T-helper 22 cell (primary cell): Measurements from ENCODE around the gene CXCR4.

Experiments
- DNase-seq: peaks from one replicate; pipeline ENCODE4 v3.0.0-alpha.2; 2020; ENCODE audit warnings: low read depth

Gene CXCR4

DNA sequence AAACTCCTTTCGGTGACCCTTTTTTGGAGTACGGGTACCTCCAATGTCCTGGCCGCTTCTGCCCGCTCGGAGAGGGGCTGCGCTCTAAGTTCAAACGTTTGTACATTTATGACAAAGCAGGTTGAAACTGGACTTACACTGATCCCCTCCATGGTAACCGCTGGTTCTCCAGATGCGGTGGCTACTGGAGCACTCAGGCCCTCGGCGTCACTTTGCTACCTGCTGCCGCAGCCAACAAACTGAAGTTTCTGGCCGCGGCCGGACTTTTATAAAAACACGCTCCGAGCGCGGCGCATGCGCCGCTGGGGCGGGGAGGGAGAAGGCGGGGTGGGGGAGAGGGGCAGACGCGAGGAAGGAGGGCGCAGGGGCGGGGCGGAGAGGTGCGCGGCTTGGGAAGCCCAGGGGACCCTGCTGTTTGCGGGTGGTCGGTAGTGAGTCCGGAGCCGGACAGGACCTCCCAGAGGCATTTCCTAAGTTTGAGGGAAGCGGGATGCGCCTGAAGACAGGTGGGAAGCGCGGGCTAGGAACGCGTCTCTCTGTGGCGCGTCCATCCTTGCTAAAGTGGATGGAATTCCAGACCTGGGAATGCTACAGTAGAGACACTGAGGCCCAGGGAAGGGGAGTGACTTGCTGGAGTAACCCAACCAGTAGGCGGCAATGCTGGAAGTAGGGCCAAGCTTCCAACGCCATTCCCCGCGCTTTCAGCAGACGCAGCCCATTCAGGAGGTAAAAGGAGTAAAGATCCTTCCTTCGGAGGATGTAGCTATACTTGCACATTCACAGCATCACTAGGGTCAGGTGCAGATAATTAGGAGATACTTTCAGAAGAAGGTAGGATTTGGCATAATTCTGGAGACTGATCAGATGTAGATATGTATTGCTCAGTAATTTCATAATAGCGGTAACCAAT lies at the start of gene CXCR4:
CXCR4 (minus strand) TSS at position 241 of the 910 bp plus-strand sequence; CDS start at position 152, 89 bp downstream.
- peak; percentile 82 for DNase-seq

DNA sequence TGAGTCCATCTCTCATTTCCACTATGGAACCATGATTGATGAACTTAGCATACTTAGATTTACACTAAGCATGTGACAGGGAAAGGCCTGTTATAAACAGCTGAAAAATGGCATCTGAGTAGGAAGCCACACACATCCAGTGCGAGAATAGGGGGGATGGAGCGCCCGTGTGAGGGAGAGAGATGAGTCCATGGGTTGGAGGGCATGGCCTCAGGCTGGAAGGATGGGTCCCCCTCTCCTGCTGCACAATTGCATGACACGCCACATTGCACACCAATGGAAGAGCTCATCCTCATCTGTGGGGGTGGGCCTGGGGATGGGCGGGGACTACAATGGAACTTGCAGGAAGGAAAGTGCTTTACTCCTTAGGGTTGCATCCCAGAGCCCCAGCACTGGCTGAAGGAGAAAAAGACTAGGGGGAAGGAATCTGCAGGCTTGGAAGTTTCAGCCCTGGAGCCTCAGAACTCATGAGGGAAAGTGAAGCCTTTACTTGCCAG lies 46.4 kb upstream of the CXCR4 start:
- DNase-seq = no peak

DNA sequence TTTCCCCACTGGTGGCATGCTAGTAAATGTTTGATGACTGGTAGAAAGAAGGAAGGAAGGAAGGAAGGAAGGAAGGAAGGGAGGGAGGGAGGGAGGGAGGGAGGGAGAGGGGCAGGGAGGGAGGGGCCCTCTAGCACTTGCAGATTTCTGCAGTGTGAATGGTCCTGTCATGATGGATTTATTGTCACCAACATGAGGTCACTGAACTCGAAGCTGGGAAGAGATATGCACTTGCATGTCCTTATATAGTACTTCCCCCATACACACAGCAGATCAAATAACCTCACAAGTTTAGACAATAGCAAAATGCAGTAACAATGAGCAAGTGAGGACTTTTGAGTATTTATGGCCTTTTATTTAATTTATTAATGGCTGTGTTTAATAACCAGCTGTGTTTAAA lies 44.5 kb upstream of the CXCR4 start:
- DNase-seq = no peak

DNA sequence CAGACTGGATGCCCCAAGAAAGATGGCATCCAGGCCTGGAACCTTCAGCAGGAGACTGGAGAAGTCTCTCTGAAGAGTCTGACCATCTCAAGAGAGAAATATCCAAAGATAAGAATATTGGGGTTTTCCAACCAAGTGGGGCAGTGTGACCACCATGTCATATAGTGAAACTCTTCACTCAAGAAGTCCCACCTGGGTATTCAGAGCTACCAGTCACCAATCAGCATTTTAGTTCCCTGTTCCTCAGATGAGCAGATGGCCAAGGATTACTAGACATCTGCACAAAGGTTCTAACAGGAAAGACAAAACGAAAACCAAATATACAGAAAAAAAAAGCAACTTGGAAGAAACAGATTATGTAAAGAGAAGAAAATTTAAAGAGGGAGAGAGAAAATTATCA lies 38.5 kb upstream of the CXCR4 start:
- DNase-seq = no peak

DNA sequence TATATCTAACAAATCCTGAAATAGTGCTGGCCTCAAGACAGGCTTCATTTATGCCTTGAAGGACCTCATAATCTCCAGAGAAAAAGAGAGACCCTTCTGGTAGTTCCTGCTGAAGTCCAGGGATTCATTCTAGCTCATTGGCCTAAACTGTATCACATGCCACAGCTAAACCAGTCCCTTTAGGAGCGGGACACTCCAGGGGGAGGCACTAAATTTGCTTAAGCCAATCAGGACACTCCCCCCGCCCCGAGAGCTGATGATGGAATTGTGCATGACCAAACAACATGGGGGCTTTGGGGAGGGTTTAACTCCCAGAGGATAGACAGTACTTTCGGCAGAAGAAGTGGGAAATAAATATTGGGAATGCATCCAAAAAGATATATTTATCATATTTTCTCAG lies 36.4 kb upstream of the CXCR4 start:
- no peak for DNase-seq

DNA sequence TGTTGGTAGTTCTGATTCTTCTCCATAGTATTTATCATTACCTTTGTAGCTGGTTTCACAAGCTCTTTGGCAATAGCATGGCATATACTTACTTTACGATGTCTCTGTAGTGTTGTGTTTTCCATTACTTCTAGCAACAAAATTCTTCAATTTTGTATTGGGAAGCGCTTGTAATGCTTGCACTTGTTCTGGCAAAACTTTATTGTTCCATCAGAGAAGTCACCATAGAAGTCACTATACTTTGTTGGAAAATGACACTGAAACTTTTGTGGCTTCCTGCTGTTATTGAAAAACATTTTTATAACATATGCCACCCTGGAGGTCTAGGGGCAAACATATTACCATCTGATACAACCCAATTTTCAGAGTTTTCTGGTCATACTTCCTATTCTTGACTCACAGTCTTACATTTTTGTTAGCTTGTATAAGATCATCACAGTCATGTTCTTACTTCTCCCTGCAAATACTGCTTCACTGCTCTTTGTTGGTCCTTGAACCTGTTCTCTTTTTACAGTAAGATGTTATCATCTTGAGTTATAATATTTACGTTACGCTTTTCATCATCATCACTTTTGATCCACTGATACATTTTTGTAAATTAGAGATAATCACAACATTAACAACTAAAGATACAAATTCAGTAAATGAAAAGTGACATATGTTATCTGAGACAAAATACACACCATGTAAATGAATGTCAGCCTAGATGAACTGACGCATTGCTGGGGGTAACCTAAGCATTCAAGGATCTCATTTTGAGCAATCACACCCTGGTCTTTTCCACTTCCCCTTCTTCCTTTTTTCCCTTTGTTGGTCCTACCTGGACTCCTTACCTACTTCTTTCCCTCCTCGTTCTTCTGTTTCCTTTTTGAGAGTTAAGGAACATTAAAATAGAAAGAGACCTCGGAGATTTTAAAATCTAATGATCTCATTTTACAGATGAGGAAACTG lies 33.3 kb upstream of the CXCR4 start:
- no peak for DNase-seq

DNA sequence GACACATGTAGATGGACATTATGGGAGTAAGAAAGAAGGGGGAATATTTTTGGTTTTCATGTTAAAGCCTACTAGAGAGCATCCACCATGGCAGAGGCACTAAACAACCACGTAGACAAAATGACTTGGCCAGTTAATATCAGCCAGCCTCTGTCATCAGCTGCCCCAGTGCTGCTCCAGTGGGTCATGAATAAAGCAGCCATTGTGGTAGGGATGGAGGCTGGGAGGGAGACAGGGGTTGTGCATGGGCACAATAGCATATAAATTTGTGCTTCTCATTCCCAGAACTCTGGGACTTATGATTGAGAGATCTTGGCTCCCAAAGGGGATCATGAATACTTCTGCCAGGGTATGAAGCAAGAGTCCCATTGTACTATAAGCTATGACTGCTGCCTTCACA lies 31.1 kb upstream of the CXCR4 start:
- no peak for DNase-seq

DNA sequence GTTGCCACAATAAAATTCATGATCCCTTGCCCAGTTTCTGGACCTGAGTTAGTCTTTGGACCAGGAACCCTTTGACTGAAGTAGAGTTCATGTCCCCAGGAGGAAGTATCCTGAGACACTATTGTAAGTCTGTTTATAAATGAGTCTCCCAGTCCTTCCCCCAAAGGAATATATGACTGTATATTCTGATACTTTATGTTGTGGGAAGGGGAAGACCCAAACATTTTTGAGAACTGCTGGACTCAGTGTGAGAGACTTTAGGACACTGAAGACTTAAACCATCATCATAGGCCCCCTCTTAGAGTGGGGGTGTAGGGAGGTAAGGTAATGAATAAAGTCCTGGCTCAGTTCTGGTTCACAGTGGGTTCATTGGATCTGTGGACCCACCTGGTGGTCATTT lies 28.6 kb upstream of the CXCR4 start:
- DNase-seq = no peak

DNA sequence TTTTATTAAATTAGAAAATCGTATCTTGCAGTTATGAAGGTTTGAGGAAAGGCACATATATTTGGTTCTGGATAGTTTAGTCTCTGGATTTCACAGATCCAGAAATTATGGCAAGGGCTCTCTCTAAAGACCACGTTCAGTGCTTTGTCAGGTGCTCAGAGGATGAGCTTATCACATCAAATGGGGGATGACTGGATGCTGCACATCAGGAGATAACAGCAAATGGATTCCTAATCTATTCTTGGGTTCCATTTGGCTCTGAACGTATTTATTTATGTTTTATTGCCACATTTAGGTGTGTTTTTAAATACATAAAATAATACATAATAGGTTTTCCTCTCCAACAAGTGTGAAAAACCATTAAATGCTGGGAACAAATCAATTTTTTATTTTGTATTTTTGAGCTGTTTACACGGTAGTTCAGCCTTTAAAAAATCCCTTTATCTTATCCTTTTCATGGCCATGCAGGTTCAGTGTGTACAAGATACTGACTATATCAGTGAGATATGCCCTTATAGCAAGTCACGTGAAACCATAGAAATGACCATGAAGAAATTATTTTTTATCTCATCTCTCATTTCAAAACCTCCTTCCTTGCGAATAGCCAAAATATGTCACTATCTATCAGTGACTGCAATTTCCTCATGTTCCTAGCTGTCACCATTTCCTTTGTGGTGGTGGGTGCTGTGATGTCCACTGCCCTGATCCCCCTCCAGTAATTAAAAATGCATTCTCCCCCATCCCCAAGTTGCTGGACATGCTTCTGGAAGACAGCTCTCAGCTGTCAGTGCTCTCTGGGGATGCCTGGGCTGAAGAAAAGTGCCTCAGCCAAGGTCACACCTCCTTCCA lies 25.9 kb upstream of the CXCR4 start:
- no peak for DNase-seq

DNA sequence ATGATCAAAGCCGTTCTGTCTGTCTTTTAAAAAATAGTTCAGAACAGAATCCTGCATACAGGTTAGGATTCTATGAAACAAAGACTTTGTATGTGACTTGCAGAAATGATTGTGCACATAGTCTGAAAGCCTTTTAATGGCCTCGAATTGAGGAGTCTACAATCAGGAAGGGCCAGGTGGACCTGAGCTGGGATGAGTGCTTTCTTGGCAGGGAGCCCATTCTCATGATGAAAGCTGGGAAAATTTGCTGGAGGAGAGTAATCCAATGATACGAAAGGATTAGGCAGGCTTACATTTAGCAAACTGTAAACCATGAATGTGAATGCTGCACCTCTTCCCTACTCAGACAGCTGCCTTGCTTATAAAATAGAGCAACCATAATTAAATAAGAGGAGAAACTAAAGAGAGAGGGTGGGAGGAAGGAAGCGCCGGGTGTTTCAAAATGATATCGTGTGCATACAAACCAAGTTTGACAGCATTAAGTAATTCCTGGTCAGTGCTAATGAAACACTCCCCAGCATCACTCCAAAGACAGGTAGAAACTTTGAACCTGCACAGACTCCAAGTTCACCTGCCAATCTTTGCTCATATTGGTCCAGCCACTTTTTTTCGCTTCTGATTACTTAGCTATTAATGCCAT lies 23.7 kb upstream of the CXCR4 start:
- no peak for DNase-seq

DNA sequence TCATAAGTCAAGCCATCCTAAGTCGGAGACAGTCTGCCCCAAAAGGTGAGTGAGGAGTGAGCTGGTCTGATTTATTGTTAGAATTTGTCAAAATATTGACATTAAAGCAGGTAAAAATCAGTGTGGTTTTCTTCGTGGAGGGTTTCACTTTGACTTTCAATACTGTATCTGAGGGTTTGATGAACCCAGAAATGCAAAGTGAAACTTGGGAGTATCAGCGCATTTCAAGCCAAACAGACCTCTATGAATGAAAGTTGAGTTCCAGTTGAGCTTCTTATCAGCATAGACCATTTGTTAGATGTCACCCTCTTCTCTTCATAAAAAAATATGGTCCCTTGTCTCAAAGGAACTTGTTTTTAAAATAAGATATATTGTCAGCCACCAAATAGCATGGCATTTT lies 21.7 kb upstream of the CXCR4 start:
- DNase-seq = no peak

DNA sequence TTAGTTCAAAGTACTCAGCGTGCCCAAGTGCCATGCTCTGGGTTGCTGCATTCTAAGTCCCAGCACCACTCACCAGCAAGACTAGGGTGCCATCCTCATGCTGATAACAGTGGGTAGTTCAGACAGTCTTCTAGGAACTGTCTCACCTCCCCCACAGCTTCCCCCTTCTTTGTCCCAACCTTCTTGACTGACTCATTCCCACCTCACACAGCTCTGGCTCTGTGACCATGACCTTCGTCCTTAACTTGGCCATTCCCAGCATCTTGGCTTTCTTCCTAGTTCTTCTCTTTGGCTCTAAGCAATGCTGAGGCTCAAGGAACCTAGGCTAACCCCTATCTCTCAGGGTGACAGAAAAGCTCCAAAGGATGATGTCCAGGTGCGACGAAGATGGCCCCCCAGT lies 20.0 kb upstream of the CXCR4 start:
- no peak for DNase-seq

DNA sequence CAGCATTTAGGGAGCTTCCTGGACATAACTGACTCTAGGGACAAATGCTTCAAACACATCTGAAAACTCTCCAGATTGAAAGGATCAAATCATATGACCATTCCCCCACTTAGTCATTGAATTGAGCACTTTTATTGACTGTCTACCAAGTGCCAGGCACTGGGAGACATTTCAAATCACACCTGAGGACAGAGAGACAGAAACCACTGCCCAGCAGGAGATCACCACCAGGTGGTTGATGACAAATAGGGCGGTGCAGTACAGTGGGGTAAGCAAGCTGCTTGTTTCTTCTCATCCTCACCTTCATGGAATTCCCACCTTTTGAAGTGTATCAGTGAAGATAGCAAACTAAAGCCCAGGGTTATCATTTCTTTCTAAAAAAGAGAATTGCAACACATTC lies 19.0 kb upstream of the CXCR4 start:
- DNase-seq = peak; percentile 43

DNA sequence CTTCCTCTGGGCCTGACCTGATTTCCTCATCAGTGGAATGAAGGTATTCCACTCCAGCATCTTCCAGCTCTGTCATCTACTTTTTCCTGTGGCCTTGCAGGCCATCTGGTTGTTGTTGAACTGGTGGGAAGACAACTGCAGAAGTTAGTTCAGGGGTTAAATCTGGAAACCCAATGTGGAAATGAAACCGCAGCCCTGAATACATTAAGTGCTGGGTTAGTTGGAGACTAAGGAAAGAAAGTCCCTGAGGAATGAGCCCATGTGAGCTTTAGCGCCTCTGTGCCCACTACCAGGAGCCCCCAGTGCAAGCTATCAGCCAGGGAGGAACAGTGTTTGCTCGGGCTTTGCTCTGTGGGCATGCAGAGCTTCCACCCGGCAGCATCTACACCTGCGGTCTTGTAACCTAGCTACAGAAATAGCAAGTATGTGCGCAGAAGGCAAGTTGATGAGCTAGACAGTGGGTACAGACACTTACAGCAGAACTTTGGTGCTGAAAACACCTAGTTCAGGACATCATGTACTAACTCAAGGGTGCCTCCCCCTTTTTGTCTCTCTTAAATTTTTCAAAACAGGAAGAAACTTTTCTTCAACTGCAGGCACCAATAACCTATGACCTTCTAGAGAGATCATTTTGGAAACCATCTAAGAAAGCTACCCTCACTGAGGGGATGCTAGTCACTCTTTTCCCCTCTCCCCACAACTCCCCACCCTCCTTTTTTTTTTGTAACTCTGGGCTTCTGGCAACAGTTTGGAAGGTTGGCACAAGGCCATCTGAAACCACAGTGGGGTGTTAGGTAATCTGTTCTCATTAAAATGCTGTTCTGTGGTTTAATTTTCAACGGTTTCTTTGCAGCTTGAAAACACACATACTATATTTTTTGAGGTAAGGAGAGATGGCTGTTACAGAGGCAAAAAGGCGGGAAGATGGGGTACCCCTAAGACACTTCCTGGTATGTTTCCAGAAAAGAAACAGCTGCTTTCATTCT lies 18.3 kb upstream of the CXCR4 start:
- peak; percentile 78 for DNase-seq

DNA sequence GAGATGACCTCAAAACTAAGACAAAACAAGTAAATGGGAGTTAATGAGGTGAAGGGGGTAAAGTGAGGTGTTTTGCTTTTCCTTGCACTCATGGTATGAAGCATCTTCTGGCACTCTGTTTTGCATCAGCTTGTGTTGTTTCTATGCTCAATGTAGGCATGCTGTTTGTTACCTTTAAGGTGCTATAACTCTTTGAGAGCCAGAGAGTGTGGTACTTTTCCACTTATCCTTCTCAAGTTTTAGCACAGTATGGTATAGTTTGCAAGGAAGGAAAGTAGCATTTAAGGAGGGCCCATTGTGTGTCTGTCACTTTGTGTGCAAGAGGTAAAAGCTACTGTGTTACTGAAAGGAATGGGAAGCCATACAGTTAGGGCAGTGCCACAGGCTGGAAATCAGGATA lies 17.5 kb upstream of the CXCR4 start:
- no peak for DNase-seq

DNA sequence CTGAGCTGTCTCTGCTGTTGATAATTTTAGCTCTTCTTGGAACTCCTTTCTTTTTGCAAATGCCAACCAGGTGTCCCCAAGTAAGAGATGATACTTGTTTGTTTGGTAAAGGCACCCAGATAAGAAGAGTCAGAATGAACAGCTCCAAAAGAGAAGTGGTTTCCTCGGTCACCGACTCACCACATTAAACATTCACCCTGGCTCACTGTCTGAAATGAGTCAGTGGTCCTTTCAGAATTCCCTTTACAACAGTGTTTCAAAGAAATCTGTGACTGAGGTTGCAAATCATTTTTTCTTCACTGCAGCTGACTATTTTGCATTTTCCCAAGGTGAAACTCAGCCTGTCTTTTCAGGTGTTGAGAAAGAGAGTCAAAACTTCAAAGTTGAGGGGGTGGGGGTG lies 16.2 kb upstream of the CXCR4 start:
- peak; percentile 58 for DNase-seq

DNA sequence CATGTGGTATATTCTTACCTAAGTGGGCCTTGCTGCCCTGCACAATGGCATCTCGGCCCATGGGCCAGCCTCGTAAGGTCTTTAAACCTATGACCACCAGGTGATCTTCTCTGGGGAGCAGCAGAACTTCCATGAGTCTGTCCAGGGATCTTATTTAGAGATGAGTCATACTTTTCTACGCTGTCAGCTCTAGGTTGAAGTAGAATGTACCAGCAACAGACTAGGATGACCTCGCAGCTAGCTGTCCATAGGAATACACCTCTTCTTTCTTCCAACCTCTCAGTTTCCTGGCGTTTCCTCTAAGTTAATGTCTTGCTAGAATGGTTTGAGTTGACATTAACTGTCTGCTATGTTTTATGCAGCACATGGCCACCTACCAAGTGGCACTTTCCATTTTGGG lies 15.6 kb upstream of the CXCR4 start:
- no peak for DNase-seq

DNA sequence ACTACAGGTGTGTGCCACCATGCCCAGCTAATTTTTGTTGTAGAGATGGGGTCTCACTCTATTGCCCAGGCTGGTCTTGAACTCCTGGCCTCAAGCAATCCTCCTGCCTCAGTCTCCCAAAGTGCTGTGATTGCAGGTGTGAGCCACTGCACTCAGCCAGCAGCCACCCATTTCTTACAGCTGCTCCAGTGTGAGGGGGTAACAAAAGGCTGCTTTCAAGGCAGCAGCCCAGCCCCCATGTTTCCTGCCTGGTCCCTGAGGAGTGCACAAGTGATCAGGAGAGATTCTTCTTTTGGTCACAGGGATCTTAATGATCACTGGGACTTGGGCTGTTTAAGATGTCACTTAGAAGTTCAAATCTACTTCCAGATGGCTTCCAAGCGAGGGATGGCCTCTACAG lies 15.2 kb upstream of the CXCR4 start:
- DNase-seq = no peak

DNA sequence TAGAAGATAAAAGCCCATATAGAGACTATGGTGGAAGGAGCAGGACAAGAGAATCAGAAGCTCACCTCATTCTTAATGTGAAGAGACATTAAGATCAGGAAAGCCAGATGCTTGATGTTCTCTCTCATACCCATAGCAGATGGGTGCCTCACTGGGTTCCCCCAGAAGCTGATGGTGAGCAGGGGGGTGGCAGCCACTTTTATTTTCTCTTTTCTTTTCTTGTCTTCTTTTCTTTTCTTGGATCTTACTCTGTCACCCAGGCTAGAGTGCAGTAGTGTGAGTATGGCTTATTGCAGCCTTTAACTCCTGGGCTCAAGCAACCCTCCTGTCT lies 14.8 kb upstream of the CXCR4 start:
- no peak for DNase-seq
